ENCODE data around the gene JAM3. TPM values are rescaled to one million over a fixed set of nuclear protein-coding genes. Genes with fewer than 3 reads are reported as not detected.

The JAM3 gene
- total and polyA plus RNA-seq, 2 of the 13 experiments (the other 11 are each of a cell fraction or from before 2014, with no cell fraction given) = 0.98 to 2.8 TPM

- POLR2A ChIA-PET = interaction anchor here (1.2 kb wide), 1 partner anchor 52 kb away, joined by 3 read pairs; the partner anchor contains the start of genes NCAPD3 and VPS26B
- FAIRE-seq (no peak), DNase-seq (ENCODE audit: low spot score) (no peak), ATAC-seq (no peak)
- no peaks in the 10 kb centered on the region for H3K27me3 ChIP-seq (ENCODE audit: control insufficient read depth in 1 of 2, insufficient read depth in 2 of 2, low read length in 2 of 2)
- H3K27ac ChIP-seq (ENCODE audit: extremely low read length, insufficient read depth, low read length) = no peak overlapping the region
- H3K36me3 ChIP-seq (replicated peaks in 1 of 2; ENCODE audit: control insufficient read depth in 1 of 2, insufficient read depth in 2 of 2, low read length in 2 of 2) = peaks cover 21 to 76% of the 10 kb centered on the region in 2 experiments; a peak in 4 of 5 replicates
- H4K20me1 ChIP-seq (ENCODE audit: insufficient read depth, low read length) = no peaks in the 10 kb centered on the region
- H3K9ac ChIP-seq (ENCODE audit: insufficient read depth, low read depth, low read length) = no peak overlapping the region
- in situ Hi-C loops (cut with HindIII; ENCODE audit: extremely low pct_ligation_motif_present, low pct_unique_long_range_greater_than_20kb) = no loop called here
- H3K4me1 ChIP-seq (ENCODE audit: insufficient read depth, low read length) = no peaks in the 10 kb centered on the region
- peaks cover 15% of the 10 kb centered on the region for H3K9me3 ChIP-seq (ENCODE audit: low read length)
- intact Hi-C loops (cut with micrococcal nuclease; ENCODE audit: unreplicated experiment) = no loop called here
- BruUV-seq (replicated peaks) = no TSS peak
- H3K4me3 ChIP-seq (replicated peaks in 1 of 3; ENCODE audit: insufficient read depth in 1 of 3, low read depth in 2 of 3, low read length in 3 of 3) = no peak overlapping the region
- H2AFZ ChIP-seq (ENCODE audit: low read length) = no peak overlapping the region
- 97% methylated on average over 10 of the region's 10 CpGs for WGBS (ENCODE audit: low lambda C conversion rate)
- H3K4me2 ChIP-seq (ENCODE audit: low read depth, low read length) = no peak overlapping the region
- CTCF ChIA-PET (ENCODE audit: low intra/inter-chr PET ratio, low total read pairs) = no interaction called here
- H3K79me2 ChIP-seq (ENCODE audit: insufficient read depth, low read length) = no peaks in the 10 kb centered on the region
- TF ChIP-seq ONECUT2 (CRISPR knock-in tag; IDR thresholded peaks at IDR 0.05) (no peak), ZNF232 (CRISPR knock-in tag; IDR thresholded peaks at IDR 0.05; ENCODE audit: borderline replicate concordance) (no peak), ZNF629 (CRISPR knock-in tag; conservative IDR thresholded peaks at IDR 0.05) (no peak), CEBPG (CRISPR knock-in tag; IDR thresholded peaks at IDR 0.05) (no peak), ZSCAN5A (CRISPR knock-in tag; IDR thresholded peaks at IDR 0.05; ENCODE audit: borderline replicate concordance) (no peak), TGIF2 (CRISPR knock-in tag; IDR thresholded peaks at IDR 0.05) (no peak), ZNF331 (CRISPR knock-in tag; IDR thresholded peaks at IDR 0.05) (no peak), ZNF704 (CRISPR knock-in tag; IDR thresholded peaks at IDR 0.05; ENCODE audit: borderline replicate concordance) (no peak), ZNF253 (CRISPR knock-in tag; IDR thresholded peaks at IDR 0.05; ENCODE audit: borderline replicate concordance) (no peak), ZSCAN22 (CRISPR knock-in tag; IDR thresholded peaks at IDR 0.05) (no peak), GLMP (CRISPR knock-in tag; IDR thresholded peaks at IDR 0.05; ENCODE audit: borderline replicate concordance) (no peak), RBM39 (IDR thresholded peaks at IDR 0.05; ENCODE audit: low read depth, low read length, poor library complexity, severe bottlenecking) (no peak), HMG20B (CRISPR knock-in tag; conservative IDR thresholded peaks at IDR 0.05) (no peak)
- TF ChIP-seq, protein P1, sequence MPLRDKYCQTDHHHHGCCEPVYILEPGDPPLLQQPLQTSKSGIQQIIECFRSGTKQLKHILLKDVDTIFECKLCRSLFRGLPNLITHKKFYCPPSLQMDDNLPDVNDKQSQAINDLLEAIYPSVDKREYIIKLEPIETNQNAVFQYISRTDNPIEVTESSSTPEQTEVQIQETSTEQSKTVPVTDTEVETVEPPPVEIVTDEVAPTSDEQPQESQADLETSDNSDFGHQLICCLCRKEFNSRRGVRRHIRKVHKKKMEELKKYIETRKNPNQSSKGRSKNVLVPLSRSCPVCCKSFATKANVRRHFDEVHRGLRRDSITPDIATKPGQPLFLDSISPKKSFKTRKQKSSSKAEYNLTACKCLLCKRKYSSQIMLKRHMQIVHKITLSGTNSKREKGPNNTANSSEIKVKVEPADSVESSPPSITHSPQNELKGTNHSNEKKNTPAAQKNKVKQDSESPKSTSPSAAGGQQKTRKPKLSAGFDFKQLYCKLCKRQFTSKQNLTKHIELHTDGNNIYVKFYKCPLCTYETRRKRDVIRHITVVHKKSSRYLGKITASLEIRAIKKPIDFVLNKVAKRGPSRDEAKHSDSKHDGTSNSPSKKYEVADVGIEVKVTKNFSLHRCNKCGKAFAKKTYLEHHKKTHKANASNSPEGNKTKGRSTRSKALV (CRISPR knock-in tag; IDR thresholded peaks at IDR 0.05) = no peak
- TF ChIP-seq, protein P2, sequence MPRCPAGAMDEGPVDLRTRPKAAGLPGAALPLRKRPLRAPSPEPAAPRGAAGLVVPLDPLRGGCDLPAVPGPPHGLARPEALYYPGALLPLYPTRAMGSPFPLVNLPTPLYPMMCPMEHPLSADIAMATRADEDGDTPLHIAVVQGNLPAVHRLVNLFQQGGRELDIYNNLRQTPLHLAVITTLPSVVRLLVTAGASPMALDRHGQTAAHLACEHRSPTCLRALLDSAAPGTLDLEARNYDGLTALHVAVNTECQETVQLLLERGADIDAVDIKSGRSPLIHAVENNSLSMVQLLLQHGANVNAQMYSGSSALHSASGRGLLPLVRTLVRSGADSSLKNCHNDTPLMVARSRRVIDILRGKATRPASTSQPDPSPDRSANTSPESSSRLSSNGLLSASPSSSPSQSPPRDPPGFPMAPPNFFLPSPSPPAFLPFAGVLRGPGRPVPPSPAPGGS (CRISPR knock-in tag; IDR thresholded peaks at IDR 0.05) = no peak
- TF ChIP-seq, protein P3, sequence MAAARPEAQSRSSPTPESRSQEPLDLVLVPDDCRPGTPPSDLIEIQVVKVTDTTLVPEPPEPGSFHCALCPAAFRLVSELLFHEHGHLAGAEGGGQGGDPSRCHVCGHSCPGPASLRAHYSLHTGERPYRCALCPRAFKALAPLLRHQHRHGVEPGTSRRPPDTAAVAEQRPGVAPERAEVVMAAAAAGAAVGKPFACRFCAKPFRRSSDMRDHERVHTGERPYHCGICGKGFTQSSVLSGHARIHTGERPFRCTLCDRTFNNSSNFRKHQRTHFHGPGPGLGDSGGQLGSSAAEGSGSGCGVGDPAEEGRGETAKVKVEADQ (CRISPR knock-in tag; IDR thresholded peaks at IDR 0.05; ENCODE audit: borderline replicate concordance) = no peak
Measured at GRCh38 chr11:134171951-134172350, 103.1 kb downstream of the JAM3 start.
